ENCODE measurements around the gene IL6. TPM values are rescaled to one million over a fixed set of nuclear protein-coding genes. Genes with fewer than 3 reads are reported as not detected.
A peak's percentile ranks its signal among the peaks of the same experiment; 100 is the strongest.

Gene IL6
- total and polyA plus RNA-seq, 2 of the 13 experiments (the other 11 are each of a cell fraction or from before 2014, with no cell fraction given) = not detected

DNA sequence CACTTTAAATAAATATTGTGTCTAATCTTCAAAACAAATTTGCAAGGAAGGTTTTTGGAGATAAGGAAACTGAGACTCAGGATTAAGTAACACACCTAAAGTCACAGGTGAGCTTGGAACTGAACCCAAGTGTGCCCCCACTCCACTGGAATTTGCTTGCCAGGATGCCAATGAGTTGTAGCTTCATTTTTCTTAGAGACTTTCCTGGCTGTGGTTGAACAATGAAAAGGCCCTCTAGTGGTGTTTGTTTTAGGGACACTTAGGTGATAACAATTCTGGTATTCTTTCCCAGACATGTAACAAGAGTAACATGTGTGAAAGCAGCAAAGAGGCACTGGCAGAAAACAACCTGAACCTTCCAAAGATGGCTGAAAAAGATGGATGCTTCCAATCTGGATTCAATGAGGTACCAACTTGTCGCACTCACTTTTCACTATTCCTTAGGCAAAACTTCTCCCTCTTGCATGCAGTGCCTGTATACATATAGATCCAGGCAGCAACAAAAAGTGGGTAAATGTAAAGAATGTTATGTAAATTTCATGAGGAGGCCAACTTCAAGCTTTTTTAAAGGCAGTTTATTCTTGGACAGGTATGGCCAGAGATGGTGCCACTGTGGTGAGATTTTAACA, 1.5 kb downstream of the IL6 start:
- DNase-seq (ENCODE audit: low spot score) = peak; percentile 29
- Histone ChIP-seq H4K20me1 (ENCODE audit: insufficient read depth, low read length) (no peaks in the 10 kb centered on the region), H2AFZ (ENCODE audit: low read length) (no peak overlapping the region), H3K4me1 (ENCODE audit: insufficient read depth, low read length) (peaks cover 21% of the 10 kb centered on the region), H3K4me2 (ENCODE audit: low read depth, low read length) (no peak overlapping the region), H3K36me3 (replicated peaks in 1 of 2; ENCODE audit: control insufficient read depth in 1 of 2, insufficient read depth in 2 of 2, low read length in 2 of 2) (no peaks in the 10 kb centered on the region), H3K79me2 (ENCODE audit: insufficient read depth, low read length) (no peaks in the 10 kb centered on the region), H3K4me3 (replicated peaks in 1 of 3; ENCODE audit: insufficient read depth in 1 of 3, low read depth in 2 of 3, low read length in 3 of 3) (no peak overlapping the region), H3K27me3 (ENCODE audit: control insufficient read depth in 1 of 2, insufficient read depth in 2 of 2, low read length in 2 of 2) (peaks cover 0 to 22% of the 10 kb centered on the region in 2 experiments; a peak in 4 of 5 replicates), H3K27ac (ENCODE audit: extremely low read length, insufficient read depth, low read length) (no peak overlapping the region), H3K9ac (ENCODE audit: insufficient read depth, low read depth, low read length) (no peak overlapping the region), H3K9me3 (ENCODE audit: low read length) (no peaks in the 10 kb centered on the region)
- ChIA-PET CTCF (ENCODE audit: low intra/inter-chr PET ratio, low total read pairs) (interaction anchor here (4.8 kb wide), 1 partner anchor 168 kb away, joined by 32 read pairs; no protein-coding TSS in a partner anchor), POLR2A (no interaction called here)
- BruUV-seq (replicated peaks) = no TSS peak
- intact Hi-C loops (cut with micrococcal nuclease; ENCODE audit: unreplicated experiment) = loop anchor here (5.0 kb wide), 2 partner anchors 54 to 129 kb away; no protein-coding TSS in a partner anchor
- no peak for TF ChIP-seq SOX13 (IDR thresholded peaks at IDR 0.05)
- 0 out of 4 replicates have a peak, but pooled peaks of 1 of the 2 experiments have one; percentile 10 for TF ChIP-seq SOX13 (CRISPR knock-in tag; conservative IDR thresholded peaks at IDR 0.05 in 1 of 2, IDR thresholded peaks at IDR 0.05 in 1 of 2)
- no peak for TF ChIP-seq ZNF879 (CRISPR knock-in tag; IDR thresholded peaks at IDR 0.05)
- peak; percentile 39 for TF ChIP-seq STAG1 (CRISPR knock-in tag; IDR thresholded peaks at IDR 0.05)
- peak; percentile 53; the same call in 1 of the 2 replicates for TF ChIP-seq SMC3 (IDR thresholded peaks at IDR 0.05; ENCODE audit: low read length)
- TF ChIP-seq, protein P1, sequence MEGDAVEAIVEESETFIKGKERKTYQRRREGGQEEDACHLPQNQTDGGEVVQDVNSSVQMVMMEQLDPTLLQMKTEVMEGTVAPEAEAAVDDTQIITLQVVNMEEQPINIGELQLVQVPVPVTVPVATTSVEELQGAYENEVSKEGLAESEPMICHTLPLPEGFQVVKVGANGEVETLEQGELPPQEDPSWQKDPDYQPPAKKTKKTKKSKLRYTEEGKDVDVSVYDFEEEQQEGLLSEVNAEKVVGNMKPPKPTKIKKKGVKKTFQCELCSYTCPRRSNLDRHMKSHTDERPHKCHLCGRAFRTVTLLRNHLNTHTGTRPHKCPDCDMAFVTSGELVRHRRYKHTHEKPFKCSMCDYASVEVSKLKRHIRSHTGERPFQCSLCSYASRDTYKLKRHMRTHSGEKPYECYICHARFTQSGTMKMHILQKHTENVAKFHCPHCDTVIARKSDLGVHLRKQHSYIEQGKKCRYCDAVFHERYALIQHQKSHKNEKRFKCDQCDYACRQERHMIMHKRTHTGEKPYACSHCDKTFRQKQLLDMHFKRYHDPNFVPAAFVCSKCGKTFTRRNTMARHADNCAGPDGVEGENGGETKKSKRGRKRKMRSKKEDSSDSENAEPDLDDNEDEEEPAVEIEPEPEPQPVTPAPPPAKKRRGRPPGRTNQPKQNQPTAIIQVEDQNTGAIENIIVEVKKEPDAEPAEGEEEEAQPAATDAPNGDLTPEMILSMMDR (CRISPR knock-in tag; IDR thresholded peaks at IDR 0.05) = peak; percentile 22; the same call in 1 of the 2 replicates
- 100% methylated on average over 1 of the region's 1 CpG for WGBS (ENCODE audit: low lambda C conversion rate)
- in situ Hi-C loops (cut with HindIII; ENCODE audit: extremely low pct_ligation_motif_present, low pct_unique_long_range_greater_than_20kb) = loop anchor here (5.0 kb wide), 2 partner anchors 166 to 329 kb away; no protein-coding TSS in a partner anchor
- FAIRE-seq = no peak
- ATAC-seq = peak; percentile 36; the same call in 1 of the 3 replicates

Data from HepG2 (cell line).